Measurements from ENCODE around the gene LAMA1. TPM values are rescaled to one million over a fixed set of nuclear protein-coding genes. Genes with fewer than 3 reads are reported as not detected.

Gene LAMA1
- total and polyA plus RNA-seq, 2 of the 4 experiments (the other 2 are of a cell fraction) = 10.9 to 15.5 TPM

DNA sequence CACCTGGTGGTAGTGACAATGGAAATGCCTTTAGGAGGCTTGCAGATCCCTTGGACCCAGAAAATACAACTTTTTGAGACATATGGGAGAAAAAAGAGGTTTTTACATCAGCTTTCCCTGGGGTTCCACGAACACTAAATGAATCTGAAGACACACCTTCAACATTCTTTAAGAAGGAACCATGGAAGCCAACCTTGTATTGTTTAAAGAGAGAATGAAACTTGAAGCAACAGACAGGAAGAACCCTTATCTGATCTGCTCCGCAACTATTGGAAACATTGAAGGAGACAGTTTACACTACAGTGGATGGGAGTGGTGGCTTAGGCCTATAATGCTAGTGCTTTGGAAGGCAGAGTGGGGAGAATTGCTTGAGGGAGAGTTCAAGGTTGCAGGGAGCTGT, 190.4 kb downstream of the LAMA1 start:
- H3K4me3 ChIP-seq (ENCODE audit: insufficient read depth, low read depth, low read length) = no peak overlapping the region
- H3K23ac ChIP-seq (ENCODE audit: low read depth, low read length) = no peak overlapping the region
- H2AK5ac ChIP-seq (ENCODE audit: low read depth, low read length) = no peak overlapping the region
- H4K91ac ChIP-seq (ENCODE audit: insufficient read depth, low read depth, low read length) = no peak overlapping the region
- no peak overlapping the region for H3K9ac ChIP-seq (ENCODE audit: low read depth, low read length)
- H2AK9ac ChIP-seq (replicated peaks; ENCODE audit: low read depth, low read length, poor library complexity) = no peak overlapping the region
- no peaks in the 10 kb centered on the region for H3K4me1 ChIP-seq (ENCODE audit: control insufficient read depth, insufficient read depth, low read length)
- H3K14ac ChIP-seq (replicated peaks; ENCODE audit: low read depth, low read length) = no peak overlapping the region
- H2AFZ ChIP-seq (replicated peaks; ENCODE audit: low read length, poor library complexity) = no peak overlapping the region
- ChIA-PET POLR2A (ENCODE audit: unreplicated experiment) (no interaction called here), CTCF (no interaction called here)
- H3K79me1 ChIP-seq (ENCODE audit: low read depth in 1 of 2, low read length in 2 of 2) = no peaks in the 10 kb centered on the region
- BruUV-seq (replicated peaks) = no TSS peak
- H3K56ac ChIP-seq (ENCODE audit: extremely low read depth, insufficient read depth, low read length) = no peak overlapping the region
- dilution Hi-C loops (cut with HindIII; ENCODE audit: low sequenced_read_pairs, unreplicated experiment) (no loop called here), intact Hi-C loops (cut with micrococcal nuclease) (no loop called here), in situ Hi-C loops (cut with MboI; ENCODE audit: low sequenced_read_pairs) (no loop called here)
- H3K9me1 ChIP-seq (ENCODE audit: insufficient read depth, low read length) = no peaks in the 10 kb centered on the region
- H3K36me3 ChIP-seq (ENCODE audit: control insufficient read depth, insufficient read depth, low read length) = no peaks in the 10 kb centered on the region
- no peak overlapping the region for H2BK5ac ChIP-seq (ENCODE audit: low read depth, low read length, poor library complexity, severe bottlenecking)
- no peak overlapping the region for H4K8ac ChIP-seq (ENCODE audit: low read depth in 2 of 2, low read length in 2 of 2)
- DNase-seq (no peak), ATAC-seq (ENCODE audit: low read depth) (no peak)
- no peak overlapping the region for H2BK20ac ChIP-seq (ENCODE audit: low read depth, low read length)
- H3K9me3 ChIP-seq (ENCODE audit: control insufficient read depth, insufficient read depth, low read length) = no peaks in the 10 kb centered on the region
- H3K18ac ChIP-seq (ENCODE audit: low read depth, low read length) = no peak overlapping the region
- no peaks in the 10 kb centered on the region; the same call in 1 of the 2 replicates for H3K27me3 ChIP-seq (ENCODE audit: control insufficient read depth, insufficient read depth, low read length)
- no peak overlapping the region for H4K5ac ChIP-seq (ENCODE audit: low read depth, low read length)
- no peaks in the 10 kb centered on the region for H4K20me1 ChIP-seq (ENCODE audit: insufficient read depth, low read length)
- no peak overlapping the region for H2BK15ac ChIP-seq (ENCODE audit: low read depth, low read length)
- no peak overlapping the region for H3K27ac ChIP-seq (ENCODE audit: insufficient read depth, low read length)
- WGBS, 2 experiments (ENCODE audit: extremely low coverage in 2 of 2, insufficient read length in 1 of 2) = no CpG with 5 or more reads among the region's 2 CpGs
- H3K4ac ChIP-seq (ENCODE audit: low read depth, low read length) = no peak overlapping the region
- H2BK120ac ChIP-seq (ENCODE audit: low read depth, low read length) = no peak overlapping the region
- no peak overlapping the region for H3K4me2 ChIP-seq (ENCODE audit: low read depth, low read length)
- TF ChIP-seq MAZ (IDR thresholded peaks at IDR 0.05; ENCODE audit: borderline replicate concordance, low read depth, low read length) (no peak), MXI1 (IDR thresholded peaks at IDR 0.05; ENCODE audit: borderline replicate concordance, low read depth, low read length) (no peak), MAFK (IDR thresholded peaks at IDR 0.05; ENCODE audit: low read depth, low read length) (no peak), CEBPB (IDR thresholded peaks at IDR 0.05; ENCODE audit: low read depth, low read length) (no peak), POLR2A (IDR thresholded peaks at IDR 0.05; ENCODE audit: low read depth, low read length) (no peak), RFX5 (IDR thresholded peaks at IDR 0.05; ENCODE audit: low read depth, low read length) (no peak), RCOR1 (IDR thresholded peaks at IDR 0.05; ENCODE audit: insufficient replicate concordance, low read length) (no peak), SMC3 (IDR thresholded peaks at IDR 0.05; ENCODE audit: low read depth, low read length) (no peak), RAD21 (IDR thresholded peaks at IDR 0.05; ENCODE audit: low read length) (no peak), BHLHE40 (IDR thresholded peaks at IDR 0.05; ENCODE audit: low read depth, low read length) (no peak), FOS (IDR thresholded peaks at IDR 0.05; ENCODE audit: low read depth, low read length) (no peak), NFE2L2 (IDR thresholded peaks at IDR 0.05; ENCODE audit: low read depth, low read length) (no peak), CHD1 (IDR thresholded peaks at IDR 0.05; ENCODE audit: low read depth, low read length) (no peak)
- TF ChIP-seq, protein P1, sequence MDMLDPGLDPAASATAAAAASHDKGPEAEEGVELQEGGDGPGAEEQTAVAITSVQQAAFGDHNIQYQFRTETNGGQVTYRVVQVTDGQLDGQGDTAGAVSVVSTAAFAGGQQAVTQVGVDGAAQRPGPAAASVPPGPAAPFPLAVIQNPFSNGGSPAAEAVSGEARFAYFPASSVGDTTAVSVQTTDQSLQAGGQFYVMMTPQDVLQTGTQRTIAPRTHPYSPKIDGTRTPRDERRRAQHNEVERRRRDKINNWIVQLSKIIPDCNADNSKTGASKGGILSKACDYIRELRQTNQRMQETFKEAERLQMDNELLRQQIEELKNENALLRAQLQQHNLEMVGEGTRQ (IDR thresholded peaks at IDR 0.05; ENCODE audit: low read depth, low read length) = no peak
- TF ChIP-seq, protein P2, sequence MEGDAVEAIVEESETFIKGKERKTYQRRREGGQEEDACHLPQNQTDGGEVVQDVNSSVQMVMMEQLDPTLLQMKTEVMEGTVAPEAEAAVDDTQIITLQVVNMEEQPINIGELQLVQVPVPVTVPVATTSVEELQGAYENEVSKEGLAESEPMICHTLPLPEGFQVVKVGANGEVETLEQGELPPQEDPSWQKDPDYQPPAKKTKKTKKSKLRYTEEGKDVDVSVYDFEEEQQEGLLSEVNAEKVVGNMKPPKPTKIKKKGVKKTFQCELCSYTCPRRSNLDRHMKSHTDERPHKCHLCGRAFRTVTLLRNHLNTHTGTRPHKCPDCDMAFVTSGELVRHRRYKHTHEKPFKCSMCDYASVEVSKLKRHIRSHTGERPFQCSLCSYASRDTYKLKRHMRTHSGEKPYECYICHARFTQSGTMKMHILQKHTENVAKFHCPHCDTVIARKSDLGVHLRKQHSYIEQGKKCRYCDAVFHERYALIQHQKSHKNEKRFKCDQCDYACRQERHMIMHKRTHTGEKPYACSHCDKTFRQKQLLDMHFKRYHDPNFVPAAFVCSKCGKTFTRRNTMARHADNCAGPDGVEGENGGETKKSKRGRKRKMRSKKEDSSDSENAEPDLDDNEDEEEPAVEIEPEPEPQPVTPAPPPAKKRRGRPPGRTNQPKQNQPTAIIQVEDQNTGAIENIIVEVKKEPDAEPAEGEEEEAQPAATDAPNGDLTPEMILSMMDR (conservative IDR thresholded peaks at IDR 0.05; ENCODE audit: low read depth, low read length) = no peak
- TF ChIP-seq, protein P3, sequence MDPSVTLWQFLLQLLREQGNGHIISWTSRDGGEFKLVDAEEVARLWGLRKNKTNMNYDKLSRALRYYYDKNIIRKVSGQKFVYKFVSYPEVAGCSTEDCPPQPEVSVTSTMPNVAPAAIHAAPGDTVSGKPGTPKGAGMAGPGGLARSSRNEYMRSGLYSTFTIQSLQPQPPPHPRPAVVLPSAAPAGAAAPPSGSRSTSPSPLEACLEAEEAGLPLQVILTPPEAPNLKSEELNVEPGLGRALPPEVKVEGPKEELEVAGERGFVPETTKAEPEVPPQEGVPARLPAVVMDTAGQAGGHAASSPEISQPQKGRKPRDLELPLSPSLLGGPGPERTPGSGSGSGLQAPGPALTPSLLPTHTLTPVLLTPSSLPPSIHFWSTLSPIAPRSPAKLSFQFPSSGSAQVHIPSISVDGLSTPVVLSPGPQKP (IDR thresholded peaks at IDR 0.05; ENCODE audit: borderline replicate concordance, low read depth, low read length) = no peak
